ENCODE measurements around the gene TMEM187.

TMEM187 gene

DNA sequence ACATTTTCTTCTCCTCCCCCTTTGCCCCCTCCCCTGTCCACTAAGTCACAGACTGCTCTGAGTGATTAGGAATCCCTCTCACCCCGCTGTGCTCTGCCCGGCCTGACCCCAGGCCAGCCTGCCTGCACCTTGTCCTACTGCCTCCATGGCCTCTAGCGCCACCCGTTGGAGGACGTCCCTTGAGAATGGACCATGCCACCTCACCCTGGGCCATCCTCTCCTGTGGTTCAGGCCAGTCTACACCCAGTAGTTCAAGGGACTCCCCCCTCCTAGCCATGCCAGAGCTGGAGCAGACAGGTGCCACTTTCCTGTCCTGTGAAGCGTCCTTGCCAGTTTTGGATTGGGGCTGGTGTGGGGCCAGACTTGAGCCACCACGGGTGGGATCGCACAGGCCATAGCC, 56.9 kb downstream of the TMEM187 start:
- H3K27me3 ChIP-seq (ENCODE audit: control insufficient read depth, insufficient read depth, low read length) = no peaks in the 10 kb centered on the region
- H3K27ac ChIP-seq = no peak overlapping the region

DNA sequence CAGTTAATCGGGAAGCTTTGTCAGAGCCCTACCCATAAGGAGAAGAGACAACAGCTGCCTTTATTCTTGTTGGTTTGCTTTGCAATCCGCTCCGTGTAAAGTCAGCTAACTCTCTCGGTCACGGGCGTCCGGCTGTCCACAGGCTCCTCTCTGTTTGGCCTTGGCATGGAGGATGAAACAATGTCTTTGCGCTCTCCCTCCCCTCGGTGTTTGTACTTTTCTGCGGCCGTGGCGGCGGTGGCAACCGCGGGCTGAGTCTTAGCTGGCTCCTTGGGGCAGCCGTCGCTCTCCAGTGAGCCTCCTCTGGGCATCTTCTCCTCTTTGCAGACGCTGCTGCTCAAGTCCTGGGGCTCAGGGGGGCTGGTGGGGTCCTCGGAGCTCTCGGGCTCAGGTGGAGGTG, 57.7 kb downstream of the TMEM187 start:
- H3K4me3 ChIP-seq (ENCODE audit: low read depth, low read length) = no peak overlapping the region
- H3K79me2 ChIP-seq = peaks cover 8% of the 10 kb centered on the region
- no peak overlapping the region for H3K27ac ChIP-seq
- H3K36me3 ChIP-seq (ENCODE audit: control insufficient read depth, insufficient read depth, low read length) = no peaks in the 10 kb centered on the region
- H3K4me2 ChIP-seq (ENCODE audit: low read length) = no peak overlapping the region
- H3K9me3 ChIP-seq (ENCODE audit: control insufficient read depth, low read length) = no peaks in the 10 kb centered on the region
- H3K9ac ChIP-seq = no peak overlapping the region
- TF ChIP-seq, protein P1, sequence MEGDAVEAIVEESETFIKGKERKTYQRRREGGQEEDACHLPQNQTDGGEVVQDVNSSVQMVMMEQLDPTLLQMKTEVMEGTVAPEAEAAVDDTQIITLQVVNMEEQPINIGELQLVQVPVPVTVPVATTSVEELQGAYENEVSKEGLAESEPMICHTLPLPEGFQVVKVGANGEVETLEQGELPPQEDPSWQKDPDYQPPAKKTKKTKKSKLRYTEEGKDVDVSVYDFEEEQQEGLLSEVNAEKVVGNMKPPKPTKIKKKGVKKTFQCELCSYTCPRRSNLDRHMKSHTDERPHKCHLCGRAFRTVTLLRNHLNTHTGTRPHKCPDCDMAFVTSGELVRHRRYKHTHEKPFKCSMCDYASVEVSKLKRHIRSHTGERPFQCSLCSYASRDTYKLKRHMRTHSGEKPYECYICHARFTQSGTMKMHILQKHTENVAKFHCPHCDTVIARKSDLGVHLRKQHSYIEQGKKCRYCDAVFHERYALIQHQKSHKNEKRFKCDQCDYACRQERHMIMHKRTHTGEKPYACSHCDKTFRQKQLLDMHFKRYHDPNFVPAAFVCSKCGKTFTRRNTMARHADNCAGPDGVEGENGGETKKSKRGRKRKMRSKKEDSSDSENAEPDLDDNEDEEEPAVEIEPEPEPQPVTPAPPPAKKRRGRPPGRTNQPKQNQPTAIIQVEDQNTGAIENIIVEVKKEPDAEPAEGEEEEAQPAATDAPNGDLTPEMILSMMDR (IDR thresholded peaks at IDR 0.05) = no peak
- H2AFZ ChIP-seq = no peak overlapping the region
- H3K4me1 ChIP-seq = no peaks in the 10 kb centered on the region
- H3K27me3 ChIP-seq (ENCODE audit: control insufficient read depth, insufficient read depth, low read length) = no peaks in the 10 kb centered on the region

More for the DNA sequence above, 56.9 kb downstream of the TMEM187 start:
- Histone ChIP-seq H3K4me2 (ENCODE audit: low read length) (no peak overlapping the region), H3K9me3 (ENCODE audit: control insufficient read depth, low read length) (no peaks in the 10 kb centered on the region), H3K4me3 (ENCODE audit: low read depth, low read length) (no peak overlapping the region), H3K79me2 (peaks cover 7% of the 10 kb centered on the region), H3K4me1 (no peaks in the 10 kb centered on the region), H2AFZ (no peak overlapping the region), H3K9ac (no peak overlapping the region), H3K36me3 (ENCODE audit: control insufficient read depth, insufficient read depth, low read length) (no peaks in the 10 kb centered on the region)
- TF ChIP-seq, protein P1 (IDR thresholded peaks at IDR 0.05) = no peak

DNA sequence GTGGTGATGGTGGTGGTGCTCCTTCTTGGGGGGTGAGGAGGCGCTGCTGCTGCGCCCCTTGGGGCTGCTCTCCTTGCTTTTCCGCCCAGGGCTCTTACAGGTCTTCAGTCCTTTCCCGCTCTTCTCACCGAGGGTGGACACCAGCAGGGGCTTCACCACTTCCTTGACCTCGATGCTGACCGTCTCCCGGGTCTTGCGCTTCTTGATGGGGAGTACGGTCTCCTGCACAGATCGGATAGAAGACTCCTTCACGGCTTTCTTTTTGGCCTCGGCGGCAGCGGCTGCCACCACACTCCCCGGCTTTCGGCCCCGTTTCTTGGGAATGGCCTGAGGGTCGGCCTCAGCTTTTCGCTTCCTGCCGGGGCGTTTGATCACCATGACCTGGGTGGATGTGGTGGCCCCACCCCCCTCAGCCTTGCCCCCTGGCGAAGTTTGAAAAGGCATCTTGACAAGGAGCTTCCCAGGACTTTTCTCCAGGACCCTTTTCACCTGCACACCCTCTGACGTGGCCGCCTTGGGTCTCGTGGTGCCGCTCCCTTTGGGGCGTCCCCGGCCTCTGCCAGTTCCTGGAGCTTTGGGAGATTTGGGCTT, 58.3 kb downstream of the TMEM187 start:
- H3K9ac ChIP-seq = no peak overlapping the region
- no peaks in the 10 kb centered on the region for H3K36me3 ChIP-seq (ENCODE audit: control insufficient read depth, insufficient read depth, low read length)
- H3K4me1 ChIP-seq = no peaks in the 10 kb centered on the region
- H2AFZ ChIP-seq = no peak overlapping the region
- H3K27ac ChIP-seq = no peak overlapping the region
- H3K4me3 ChIP-seq (ENCODE audit: low read depth, low read length) = no peak overlapping the region
- no peaks in the 10 kb centered on the region for H3K27me3 ChIP-seq (ENCODE audit: control insufficient read depth, insufficient read depth, low read length)
- TF ChIP-seq, protein P1 (IDR thresholded peaks at IDR 0.05) = no peak
- peaks cover 8% of the 10 kb centered on the region for H3K79me2 ChIP-seq
- H3K4me2 ChIP-seq (ENCODE audit: low read length) = no peak overlapping the region
- no peaks in the 10 kb centered on the region for H3K9me3 ChIP-seq (ENCODE audit: control insufficient read depth, low read length)

DNA sequence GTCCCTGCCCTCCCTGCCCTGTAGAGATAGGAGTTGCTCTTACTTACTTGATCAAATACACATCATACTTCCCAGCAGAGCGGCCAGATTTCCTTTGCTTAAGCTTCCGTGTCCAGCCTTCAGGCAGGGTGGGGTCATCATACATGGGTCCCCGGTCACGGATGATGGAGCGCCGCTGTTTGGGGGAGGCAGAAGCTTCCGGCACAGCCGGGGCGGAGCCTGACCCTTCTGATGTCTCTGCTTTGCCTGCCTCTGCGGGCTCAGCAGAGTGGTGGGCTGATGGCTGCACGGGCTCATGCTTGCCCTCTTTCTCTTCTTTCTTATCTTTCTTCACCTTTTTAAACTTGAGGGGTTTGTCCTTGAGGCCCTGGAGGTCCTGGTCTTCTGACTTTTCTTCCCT, 59.6 kb downstream of the TMEM187 start:
- H3K27ac ChIP-seq = no peak overlapping the region
- peaks cover 8% of the 10 kb centered on the region for H3K79me2 ChIP-seq
- H3K4me3 ChIP-seq (ENCODE audit: low read depth, low read length) = no peak overlapping the region
- H3K9me3 ChIP-seq (ENCODE audit: control insufficient read depth, low read length) = no peaks in the 10 kb centered on the region
- TF ChIP-seq, protein P1 (IDR thresholded peaks at IDR 0.05) = no peak
- no peaks in the 10 kb centered on the region for H3K4me1 ChIP-seq
- H3K4me2 ChIP-seq (ENCODE audit: low read length) = no peak overlapping the region
- no peak overlapping the region for H3K9ac ChIP-seq
- H3K36me3 ChIP-seq (ENCODE audit: control insufficient read depth, insufficient read depth, low read length) = no peaks in the 10 kb centered on the region
- H3K27me3 ChIP-seq (ENCODE audit: control insufficient read depth, insufficient read depth, low read length) = no peaks in the 10 kb centered on the region
- H2AFZ ChIP-seq = no peak overlapping the region

DNA sequence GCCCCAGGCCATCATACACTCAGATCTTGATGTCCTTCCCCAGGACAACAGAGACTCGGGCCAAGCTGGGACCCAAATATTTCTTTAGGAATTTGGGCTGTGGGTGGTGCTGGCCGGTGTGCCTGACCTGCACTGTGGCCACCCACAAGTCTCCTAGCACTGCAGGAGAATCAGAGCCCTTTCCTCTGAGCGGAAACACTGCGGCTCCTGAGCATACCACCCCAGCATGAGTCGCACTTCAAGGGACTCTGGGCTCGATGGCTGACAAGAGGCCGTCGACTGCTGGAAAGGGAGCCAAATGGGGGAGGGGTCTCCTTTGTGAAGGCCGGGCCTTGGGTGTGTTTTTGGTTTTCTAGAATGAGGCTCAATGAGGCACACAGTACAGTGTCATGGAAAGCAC, 60.1 kb downstream of the TMEM187 start:
- H3K36me3 ChIP-seq (ENCODE audit: control insufficient read depth, insufficient read depth, low read length) = no peaks in the 10 kb centered on the region
- H3K27ac ChIP-seq = no peak overlapping the region
- TF ChIP-seq, protein P1 (IDR thresholded peaks at IDR 0.05) = no peak
- no peaks in the 10 kb centered on the region for H3K27me3 ChIP-seq (ENCODE audit: control insufficient read depth, insufficient read depth, low read length)
- H3K4me3 ChIP-seq (ENCODE audit: low read depth, low read length) = no peak overlapping the region
- H2AFZ ChIP-seq = no peak overlapping the region
- peaks cover 8% of the 10 kb centered on the region for H3K79me2 ChIP-seq
- no peaks in the 10 kb centered on the region for H3K4me1 ChIP-seq
- no peak overlapping the region for H3K4me2 ChIP-seq (ENCODE audit: low read length)
- no peak overlapping the region for H3K9ac ChIP-seq
- no peaks in the 10 kb centered on the region for H3K9me3 ChIP-seq (ENCODE audit: control insufficient read depth, low read length)
